22Rv1 (cell line): ENCODE results near the gene GAB2.

Experiments
- ZFX ChIP-seq: fragments of 450-650 bp; IDR thresholded peaks from 2 replicates; pipeline ENCODE4 v1.6.1; 2017; ENCODE audit warnings: antibody characterized with exemption, borderline replicate concordance
- TF ChIP-seq, protein P1 (sequence below): fragments of 450-650 bp; IDR thresholded peaks from 2 replicates; pipeline ENCODE4 v1.5.1; 2017; ENCODE audit warnings: mild to moderate bottlenecking

DNA sequence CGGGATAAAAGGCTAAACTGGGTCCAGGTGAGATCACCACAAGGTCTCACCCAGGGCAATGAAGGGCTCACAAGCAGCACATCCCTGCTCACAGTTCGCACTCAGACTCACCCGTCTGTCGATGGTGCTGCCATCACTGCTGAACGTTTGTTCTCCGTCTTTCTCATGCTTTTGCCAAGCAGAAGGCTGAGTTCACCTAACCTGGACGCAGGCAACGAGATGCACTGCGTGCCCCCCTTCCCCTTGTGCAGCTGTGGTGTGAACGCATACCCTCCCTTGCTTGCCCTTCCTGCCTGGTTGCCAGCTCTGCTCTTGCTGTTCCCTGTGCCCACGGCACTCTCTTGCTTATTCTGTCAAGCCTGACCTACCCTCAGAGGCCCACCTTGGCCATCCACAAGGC, 247.2 kb downstream of the GAB2 start:
- TF ChIP-seq, protein P1, sequence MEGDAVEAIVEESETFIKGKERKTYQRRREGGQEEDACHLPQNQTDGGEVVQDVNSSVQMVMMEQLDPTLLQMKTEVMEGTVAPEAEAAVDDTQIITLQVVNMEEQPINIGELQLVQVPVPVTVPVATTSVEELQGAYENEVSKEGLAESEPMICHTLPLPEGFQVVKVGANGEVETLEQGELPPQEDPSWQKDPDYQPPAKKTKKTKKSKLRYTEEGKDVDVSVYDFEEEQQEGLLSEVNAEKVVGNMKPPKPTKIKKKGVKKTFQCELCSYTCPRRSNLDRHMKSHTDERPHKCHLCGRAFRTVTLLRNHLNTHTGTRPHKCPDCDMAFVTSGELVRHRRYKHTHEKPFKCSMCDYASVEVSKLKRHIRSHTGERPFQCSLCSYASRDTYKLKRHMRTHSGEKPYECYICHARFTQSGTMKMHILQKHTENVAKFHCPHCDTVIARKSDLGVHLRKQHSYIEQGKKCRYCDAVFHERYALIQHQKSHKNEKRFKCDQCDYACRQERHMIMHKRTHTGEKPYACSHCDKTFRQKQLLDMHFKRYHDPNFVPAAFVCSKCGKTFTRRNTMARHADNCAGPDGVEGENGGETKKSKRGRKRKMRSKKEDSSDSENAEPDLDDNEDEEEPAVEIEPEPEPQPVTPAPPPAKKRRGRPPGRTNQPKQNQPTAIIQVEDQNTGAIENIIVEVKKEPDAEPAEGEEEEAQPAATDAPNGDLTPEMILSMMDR = no peak
- no peak for TF ChIP-seq ZFX
